ENCODE data around the gene CEP250. TPM values are rescaled to one million over a fixed set of nuclear protein-coding genes. Genes with fewer than 3 reads are reported as not detected.
"Not testable (repeated sequence)": the region's sequence is repeated elsewhere in the genome, so short reads cannot be mapped to it uniquely, and the experiment has no call there.

Gene CEP250
- total and polyA plus RNA-seq, 3 experiments from 2014 or later, result 17.2 to 42.2 (median 34.8) TPM

DNA sequence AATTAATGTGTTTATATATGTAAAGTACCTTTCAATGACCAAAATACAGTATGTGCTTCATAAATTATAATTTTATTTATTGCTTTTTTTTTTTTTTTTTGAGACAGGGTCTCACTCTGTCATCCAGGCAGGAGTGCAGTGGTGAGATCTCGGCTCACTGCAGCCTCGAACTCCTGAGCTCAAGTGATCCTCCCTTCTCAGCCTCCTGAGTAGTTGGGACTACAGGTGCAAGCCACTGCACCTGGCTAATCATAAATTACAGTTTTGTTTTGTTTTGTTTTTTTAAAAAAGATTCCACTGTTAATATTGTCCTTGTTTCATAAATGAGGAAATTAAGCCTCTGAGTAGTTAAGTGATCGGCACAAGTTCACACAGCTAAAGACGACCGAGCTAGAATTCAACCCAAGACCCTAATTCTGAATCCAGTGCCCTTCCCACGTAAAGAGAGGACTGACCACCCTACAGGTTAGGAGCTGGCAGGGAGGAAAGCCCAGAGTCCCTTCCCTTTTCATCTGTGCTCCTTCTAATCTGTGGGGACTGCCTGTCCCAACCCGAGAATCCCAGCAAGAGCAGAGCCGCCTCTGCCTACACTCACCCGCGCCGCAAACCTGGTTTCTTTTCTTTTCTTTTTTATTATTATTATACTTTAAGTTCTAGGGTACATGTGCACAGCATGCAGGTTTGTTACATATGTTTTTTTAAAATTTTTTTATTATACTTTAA lies 8.9 kb upstream of the CEP250 start:
- H3K4me3 Mint-ChIP-seq, result peak overlapping the region in 6 of 7 donors; percentile 57 to 91 (median 72)
- Histone ChIP-seq H3K36me3 (ENCODE audit: insufficient read depth, low read length) (no peaks in the 10 kb centered on the region), H3K27me3 (ENCODE audit: insufficient read depth, low read length, poor library complexity, severe bottlenecking) (no peaks in the 10 kb centered on the region), H3K27ac (ENCODE audit: low read depth, low read length) (no peak overlapping the region), H3K4me1 (ENCODE audit: insufficient read depth, low read length) (no peaks in the 10 kb centered on the region), H3K9me3 (ENCODE audit: low read length) (no peaks in the 10 kb centered on the region), H3K4me3 (ENCODE audit: low read length) (no peak overlapping the region)
- POLR2A ChIA-PET, result interaction anchor here (0.7 to 1.0 kb wide), 2 partner anchors 10 to 1481 kb away, joined by 3 to 4 read pairs; no protein-coding TSS in a partner anchor
- CTCF ChIA-PET, result interaction anchor here (0.7 to 3.6 kb wide), 11 partner anchors 9 to 157 kb away, joined by 3 to 22 read pairs (median 4); partner anchors contain the start of genes CEP250 and GDF5
- H3K27ac Mint-ChIP-seq, result peak overlapping the region in 1 of 8 donors; percentile 54
- no peaks in the 10 kb centered on the region for H3K36me3 Mint-ChIP-seq
- H3K9me3 Mint-ChIP-seq, result no peaks in the 10 kb centered on the region
- H3K27me3 Mint-ChIP-seq, result peaks cover 8 to 12% of the 10 kb centered on the region in 2 donors
- peaks cover 0 to 8% (median 6%) of the 10 kb centered on the region in 3 donors for H3K4me1 Mint-ChIP-seq
- DNase-seq, result no peak

DNA sequence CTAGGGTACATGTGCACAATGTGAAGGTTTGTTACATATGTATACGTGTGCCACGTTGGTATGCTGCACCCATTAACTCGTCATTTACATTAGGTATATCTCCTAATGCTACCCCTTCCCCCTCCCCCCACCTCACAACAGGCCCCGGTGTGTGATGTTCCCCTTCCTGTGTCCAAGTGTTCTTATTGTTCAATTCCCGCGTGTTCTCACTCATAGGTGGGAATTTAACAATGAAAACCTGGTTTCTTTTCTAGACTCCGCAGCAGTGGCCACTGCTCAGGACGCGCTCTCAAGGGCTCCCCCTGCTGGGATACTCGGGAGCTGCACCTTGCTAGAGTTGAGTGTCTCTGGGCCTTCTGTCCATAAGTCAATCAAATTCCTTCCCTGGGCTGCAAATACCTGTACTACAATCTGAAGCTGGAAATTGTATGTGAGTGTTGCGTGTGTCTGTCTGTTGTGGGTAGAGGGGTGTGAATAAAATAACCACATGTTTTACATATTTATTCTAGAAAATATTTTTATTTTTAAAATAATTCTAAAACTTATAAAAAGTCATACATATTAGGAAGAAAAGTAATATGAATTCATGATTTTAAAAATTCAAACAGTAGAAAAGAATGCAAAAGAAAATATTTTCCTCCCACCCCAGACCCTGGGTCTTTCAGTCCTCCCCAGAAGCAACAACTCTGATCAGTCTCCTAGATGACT lies 8.2 kb upstream of the CEP250 start:
- H3K36me3 ChIP-seq (ENCODE audit: insufficient read depth, low read length), result no peaks in the 10 kb centered on the region
- CTCF ChIA-PET, result interaction anchor here (0.6 to 3.6 kb wide), 21 partner anchors 9 to 271 kb away, joined by 3 to 22 read pairs (median 4); partner anchors contain the start of genes CEP250, EIF6, GDF5 and SPAG4
- H3K4me1 ChIP-seq (ENCODE audit: insufficient read depth, low read length), result no peaks in the 10 kb centered on the region
- Mint-ChIP-seq H3K4me1 (peaks cover 0 to 8% (median 6%) of the 10 kb centered on the region in 3 donors), H3K27me3 (peaks cover 4 to 8% of the 10 kb centered on the region in 2 donors), H3K27ac (peak overlapping the region in 4 of 8 donors; percentile 18 to 67 (median 48)), H3K9me3 (no peaks in the 10 kb centered on the region), H3K36me3 (no peaks in the 10 kb centered on the region), H3K4me3 (peak overlapping the region; percentile 65 to 95 (median 86))
- no peaks in the 10 kb centered on the region for H3K27me3 ChIP-seq (ENCODE audit: insufficient read depth, low read length, poor library complexity, severe bottlenecking)
- H3K27ac ChIP-seq (ENCODE audit: low read depth, low read length), result no peak overlapping the region
- H3K9me3 ChIP-seq (ENCODE audit: low read length), result no peaks in the 10 kb centered on the region
- peak; percentile 77 to 88 (median 86) for DNase-seq
- H3K4me3 ChIP-seq (ENCODE audit: low read length), result no peak overlapping the region
- POLR2A ChIA-PET, result interaction anchor here (0.8 to 1.0 kb wide), 2 partner anchors 8 to 9 kb away, joined by 4 to 9 read pairs; no protein-coding TSS in a partner anchor

DNA sequence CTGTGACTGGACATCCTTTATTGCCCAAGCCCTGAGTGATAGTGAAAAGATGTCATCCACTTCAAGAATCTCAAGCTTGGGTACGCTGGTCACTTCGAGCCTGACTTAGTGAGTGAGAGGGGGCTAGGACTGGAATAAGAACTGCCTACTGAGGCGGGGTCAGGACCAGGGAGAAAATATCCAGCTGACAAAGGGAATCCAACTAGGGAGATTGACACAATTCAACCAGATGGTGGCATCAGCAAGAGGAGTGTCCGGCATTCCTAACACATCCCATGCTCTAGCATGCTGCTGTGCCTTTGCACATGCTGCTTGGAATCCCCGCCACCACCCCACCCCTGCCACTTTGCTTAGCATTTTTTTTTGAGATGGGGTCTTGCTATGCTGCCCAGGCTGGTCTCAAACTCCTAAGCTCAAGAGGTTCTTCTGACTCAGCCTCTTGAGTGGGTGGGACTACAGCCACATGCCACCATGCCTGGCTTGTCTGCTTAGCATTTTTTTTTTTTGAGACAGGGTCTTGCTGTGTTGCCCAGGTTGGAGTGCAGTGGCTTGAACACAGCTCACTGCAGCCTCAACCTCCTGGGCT lies 6.5 kb upstream of the CEP250 start:
- no peaks in the 10 kb centered on the region for H3K36me3 Mint-ChIP-seq
- H3K4me3 ChIP-seq (ENCODE audit: low read length), result no peak overlapping the region
- no peak overlapping the region for H3K27ac ChIP-seq (ENCODE audit: low read depth, low read length)
- H3K27me3 Mint-ChIP-seq, result peaks cover 4 to 5% of the 10 kb centered on the region in 2 donors
- ChIA-PET POLR2A (no interaction called here), CTCF (interaction anchor here (1.0 to 3.6 kb wide), 3 partner anchors 9 to 253 kb away, joined by 3 to 22 read pairs (median 3); no protein-coding TSS in a partner anchor)
- DNase-seq, result no peak
- H3K4me1 Mint-ChIP-seq, result peaks cover 0 to 15% (median 6%) of the 10 kb centered on the region in 3 donors
- no peaks in the 10 kb centered on the region for H3K9me3 Mint-ChIP-seq
- H3K36me3 ChIP-seq (ENCODE audit: insufficient read depth, low read length), result no peaks in the 10 kb centered on the region
- peaks cover 2% of the 10 kb centered on the region for H3K4me1 ChIP-seq (ENCODE audit: insufficient read depth, low read length)
- no peaks in the 10 kb centered on the region for H3K27me3 ChIP-seq (ENCODE audit: insufficient read depth, low read length, poor library complexity, severe bottlenecking)
- H3K9me3 ChIP-seq (ENCODE audit: low read length), result no peaks in the 10 kb centered on the region
- H3K27ac Mint-ChIP-seq, result peak overlapping the region in 1 of 8 donors; percentile 31
- no peak overlapping the region for H3K4me3 Mint-ChIP-seq

DNA sequence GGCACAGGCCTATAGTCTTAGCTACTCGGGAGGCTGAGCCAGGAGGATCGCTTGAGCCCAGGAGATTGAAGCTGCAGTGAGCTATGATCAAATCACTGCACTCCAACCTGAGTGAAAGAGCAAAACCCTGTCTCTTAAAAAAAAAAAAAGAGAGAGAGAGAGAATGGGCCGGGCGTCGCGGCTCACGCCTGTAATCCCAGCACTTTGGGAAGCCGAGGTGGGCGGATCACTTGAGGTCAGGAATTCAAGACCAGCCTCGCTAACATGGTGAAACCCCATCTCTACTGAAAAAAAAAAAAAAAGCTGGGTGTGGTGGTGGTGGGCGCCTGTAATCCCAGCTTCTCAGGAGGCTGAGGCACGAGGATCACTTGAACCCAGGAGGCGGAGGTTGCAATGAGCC lies 5.5 kb upstream of the CEP250 start:
- H3K9me3 ChIP-seq (ENCODE audit: low read length); H3K36me3 Mint-ChIP-seq; H3K27ac Mint-ChIP-seq; H3K27ac ChIP-seq (ENCODE audit: low read depth, low read length); POLR2A ChIA-PET; H3K4me3 ChIP-seq (ENCODE audit: low read length); H3K4me1 ChIP-seq (ENCODE audit: insufficient read depth, low read length); H3K36me3 ChIP-seq (ENCODE audit: insufficient read depth, low read length); DNase-seq; H3K27me3 ChIP-seq (ENCODE audit: insufficient read depth, low read length, poor library complexity, severe bottlenecking); H3K27me3 Mint-ChIP-seq; H3K9me3 Mint-ChIP-seq; H3K4me3 Mint-ChIP-seq: not testable (repeated sequence)
- CTCF ChIA-PET, result interaction anchor here (1.0 to 1.8 kb wide), 3 partner anchors 13 to 252 kb away, joined by 3 to 4 read pairs (median 3); no protein-coding TSS in a partner anchor
- H3K4me1 Mint-ChIP-seq, result peaks cover 4 to 21% (median 10%) of the 10 kb centered on the region in 3 donors

DNA sequence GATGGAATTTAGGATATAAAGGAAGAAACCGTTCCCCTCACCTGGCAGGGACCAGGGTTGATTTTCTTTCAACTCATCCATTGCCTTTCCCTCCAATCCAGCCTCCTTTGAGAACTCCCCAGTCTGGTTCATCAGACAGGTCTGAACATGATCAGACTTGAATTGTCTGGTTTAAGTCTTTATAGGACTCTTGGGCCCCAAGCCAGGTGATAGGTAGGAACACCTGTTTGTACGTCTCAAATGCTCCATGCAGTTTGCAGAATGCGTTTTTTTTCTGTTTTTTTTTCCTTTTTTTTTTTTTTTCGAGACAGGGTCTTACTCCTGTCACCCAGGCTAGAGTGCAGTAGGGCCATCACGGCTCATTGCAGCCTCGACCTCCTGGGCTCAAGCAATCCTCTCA lies 4.1 kb upstream of the CEP250 start:
- H3K27me3 Mint-ChIP-seq, result peaks cover 0 to 2% of the 10 kb centered on the region in 2 donors
- peaks cover 0 to 5% (median 0%) of the 10 kb centered on the region in 3 donors for H3K36me3 Mint-ChIP-seq
- peak overlapping the region in 1 of 7 donors; percentile 58 for H3K4me3 Mint-ChIP-seq
- H3K4me1 ChIP-seq (ENCODE audit: insufficient read depth, low read length), result peaks cover 16% of the 10 kb centered on the region
- ChIA-PET CTCF (no interaction called here), POLR2A (no interaction called here)
- no peak overlapping the region for H3K27ac Mint-ChIP-seq
- no peaks in the 10 kb centered on the region for H3K9me3 Mint-ChIP-seq
- no peak for DNase-seq
- no peak overlapping the region for H3K27ac ChIP-seq (ENCODE audit: low read depth, low read length)
- H3K27me3 ChIP-seq (ENCODE audit: insufficient read depth, low read length, poor library complexity, severe bottlenecking), result no peaks in the 10 kb centered on the region
- no peak overlapping the region for H3K4me3 ChIP-seq (ENCODE audit: low read length)
- H3K4me1 Mint-ChIP-seq, result peaks cover 13 to 30% (median 15%) of the 10 kb centered on the region in 3 donors
- H3K36me3 ChIP-seq (ENCODE audit: insufficient read depth, low read length), result no peaks in the 10 kb centered on the region
- no peaks in the 10 kb centered on the region for H3K9me3 ChIP-seq (ENCODE audit: low read length)

DNA sequence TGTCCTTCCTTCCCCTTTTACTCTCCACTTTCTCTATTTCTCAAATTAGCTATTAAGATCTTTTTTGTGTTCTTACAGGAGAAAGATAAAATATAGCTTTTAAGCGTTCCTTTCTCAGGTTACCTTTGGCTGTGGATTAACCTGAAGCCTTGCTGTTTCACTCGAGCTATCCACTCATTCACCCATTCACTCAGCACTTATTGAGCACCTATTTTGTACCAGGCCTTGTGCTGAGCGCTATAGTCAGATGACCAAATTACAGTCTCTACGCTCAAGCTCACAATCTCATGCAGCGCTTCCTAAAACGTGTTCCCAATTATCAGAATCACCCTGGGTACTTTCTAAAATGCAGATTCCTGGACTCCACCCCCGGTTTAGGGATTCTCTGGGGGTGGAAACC lies 1.8 kb upstream of the CEP250 start:
- ChIA-PET CTCF (interaction anchor here (1.4 to 3.4 kb wide), 5 partner anchors 9 to 151 kb away, joined by 3 to 20 read pairs (median 5); no protein-coding TSS in a partner anchor), POLR2A (interaction anchor here (0.7 kb wide), 1 partner anchor 465 kb away, joined by 3 read pairs; no protein-coding TSS in a partner anchor)
- Histone ChIP-seq H3K27ac (ENCODE audit: low read depth, low read length) (no peak overlapping the region), H3K27me3 (ENCODE audit: insufficient read depth, low read length, poor library complexity, severe bottlenecking) (no peaks in the 10 kb centered on the region), H3K4me1 (ENCODE audit: insufficient read depth, low read length) (peaks cover 16% of the 10 kb centered on the region), H3K9me3 (ENCODE audit: low read length) (no peaks in the 10 kb centered on the region), H3K36me3 (ENCODE audit: insufficient read depth, low read length) (no peaks in the 10 kb centered on the region), H3K4me3 (ENCODE audit: low read length) (no peak overlapping the region)
- Mint-ChIP-seq H3K27ac (peak overlapping the region in 3 of 8 donors; percentile 12 to 91 (median 54)), H3K9me3 (no peaks in the 10 kb centered on the region), H3K36me3 (peaks cover 0 to 5% (median 0%) of the 10 kb centered on the region in 3 donors), H3K4me1 (peaks cover 13 to 38% (median 16%) of the 10 kb centered on the region in 3 donors), H3K4me3 (peak overlapping the region in 6 of 7 donors; percentile 94 to 97 (median 96)), H3K27me3 (peaks cover 0 to 2% of the 10 kb centered on the region in 2 donors)
- DNase-seq, result no peak

DNA sequence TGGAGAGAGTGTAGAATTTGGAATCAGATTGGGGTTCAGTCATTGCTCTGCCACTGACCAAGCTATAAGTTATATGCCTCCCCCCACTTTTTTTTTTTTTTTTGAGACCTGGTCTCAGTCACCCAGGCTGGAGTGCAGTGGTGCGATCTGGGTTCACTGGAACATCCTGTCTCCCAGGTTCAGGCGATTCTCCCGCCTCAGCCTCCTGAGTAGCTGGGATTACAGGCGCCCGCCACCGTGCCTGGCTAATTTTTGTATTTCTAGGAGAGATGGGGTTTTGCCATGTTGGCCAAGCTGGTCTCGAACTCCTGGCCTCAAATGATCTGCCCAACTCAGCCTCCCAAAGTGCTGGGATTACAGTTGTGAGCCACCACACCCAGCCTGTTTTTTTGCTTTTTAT lies 1.3 kb downstream of the CEP250 start:
- H3K9me3 ChIP-seq (ENCODE audit: low read length); H3K4me3 ChIP-seq (ENCODE audit: low read length); H3K27ac ChIP-seq (ENCODE audit: low read depth, low read length); DNase-seq; H3K27me3 Mint-ChIP-seq; H3K27me3 ChIP-seq (ENCODE audit: insufficient read depth, low read length, poor library complexity, severe bottlenecking); H3K36me3 ChIP-seq (ENCODE audit: insufficient read depth, low read length); H3K27ac Mint-ChIP-seq; H3K9me3 Mint-ChIP-seq: not testable (repeated sequence)
- ChIA-PET CTCF (interaction anchor here (3.1 kb wide), 1 partner anchor 10 kb away, joined by 17 read pairs; no protein-coding TSS in a partner anchor), POLR2A (interaction anchor here (1.1 kb wide), 1 partner anchor 9 kb away, joined by 4 read pairs; no protein-coding TSS in a partner anchor)
- H3K4me1 ChIP-seq (ENCODE audit: insufficient read depth, low read length), result peaks cover 16% of the 10 kb centered on the region
- Mint-ChIP-seq H3K36me3 (peaks cover 0 to 20% (median 1%) of the 10 kb centered on the region in 3 donors), H3K4me3 (peak overlapping the region; percentile 39 to 97 (median 94)), H3K4me1 (peaks cover 13 to 38% (median 16%) of the 10 kb centered on the region in 3 donors)

Data from CD8-positive, alpha-beta memory T cell (primary cell).